Measurements from ENCODE around the gene NR2C2AP. TPM values are rescaled to one million over a fixed set of nuclear protein-coding genes. Genes with fewer than 3 reads are reported as not detected.

Gene NR2C2AP
- total and polyA plus RNA-seq, 2 donors (not counting 3 experiments of a cell fraction or from before 2014, with no cell fraction given): 11.9 to 17.5 TPM

DNA sequence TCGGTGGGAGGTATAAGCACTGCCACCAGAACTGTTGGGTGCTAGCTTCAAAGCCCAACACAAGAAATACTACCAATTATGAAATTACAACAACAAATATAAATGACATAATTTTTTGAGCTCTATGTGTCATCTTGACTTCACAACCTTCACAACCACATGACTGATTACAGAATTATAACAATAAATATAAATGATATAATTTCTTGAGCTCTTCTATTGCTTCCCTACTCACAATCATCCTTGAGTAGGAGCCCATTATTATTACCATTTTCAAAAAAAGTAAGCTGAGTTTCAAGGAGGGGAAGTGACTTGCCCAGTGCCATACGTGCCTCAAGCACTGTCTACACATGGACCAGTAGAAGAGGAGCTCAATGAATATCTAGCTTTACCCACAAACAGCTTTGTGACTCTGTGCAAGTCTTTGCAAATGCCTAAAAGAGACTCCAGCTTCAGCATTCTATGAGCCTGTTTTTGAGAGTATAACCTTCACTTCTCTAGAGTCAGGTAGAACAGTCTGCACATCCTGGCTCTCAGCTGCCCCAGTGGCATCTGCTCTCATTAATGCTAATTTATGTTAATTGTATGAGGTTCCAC is 31.1 kb upstream of the NR2C2AP start:
- no peak overlapping the region for H2AFZ ChIP-seq (ENCODE audit: low read depth, low read length)
- peaks cover 2% of the 10 kb centered on the region for H3K9me3 ChIP-seq (replicated peaks; ENCODE audit: control insufficient read depth, insufficient read depth, low read length)
- no peaks in the 10 kb centered on the region for H3K79me2 ChIP-seq (ENCODE audit: control insufficient read depth, insufficient read depth, low read length)
- CTCF ChIA-PET: interaction anchor here (1.8 kb wide), 1 partner anchor 9 kb away, joined by 10 read pairs; no protein-coding TSS in a partner anchor
- no peak overlapping the region for H3K4me3 ChIP-seq (replicated peaks in 1 of 3; ENCODE audit: insufficient read depth in 1 of 3, low read depth in 1 of 3, low read length in 3 of 3)
- no peak overlapping the region for H3K9ac ChIP-seq (replicated peaks; ENCODE audit: extremely low read depth, insufficient read depth, low read length)
- no peak overlapping the region for H3K27ac ChIP-seq (ENCODE audit: insufficient read depth, low read depth, low read length)
- H3K4me2 ChIP-seq (ENCODE audit: insufficient read depth, low read length): no peak overlapping the region
- H3K27me3 ChIP-seq (ENCODE audit: control insufficient read depth in 2 of 2, insufficient read depth in 2 of 2, low read length in 2 of 2): no peaks in the 10 kb centered on the region
- POLR2A ChIA-PET: no interaction called here
- DNase-seq (ENCODE audit: low read depth, low spot score) (no peak), FAIRE-seq (no peak)
- no peaks in the 10 kb centered on the region for H4K20me1 ChIP-seq (replicated peaks; ENCODE audit: control insufficient read depth, extremely low read depth, insufficient read depth, low read length)
- dilution Hi-C loops (cut with MboI; ENCODE audit: extremely low pct_ligation_motif_present, low sequenced_read_pairs) (no loop called here), intact Hi-C loops (cut with micrococcal nuclease) (no loop called here)
- no TSS peak for BruUV-seq (replicated peaks)
- no peaks in the 10 kb centered on the region for H3K36me3 ChIP-seq (ENCODE audit: control insufficient read depth in 2 of 2, extremely low read depth in 1 of 2, insufficient read depth in 2 of 2, low read length in 2 of 2)
- TF ChIP-seq, protein P1, sequence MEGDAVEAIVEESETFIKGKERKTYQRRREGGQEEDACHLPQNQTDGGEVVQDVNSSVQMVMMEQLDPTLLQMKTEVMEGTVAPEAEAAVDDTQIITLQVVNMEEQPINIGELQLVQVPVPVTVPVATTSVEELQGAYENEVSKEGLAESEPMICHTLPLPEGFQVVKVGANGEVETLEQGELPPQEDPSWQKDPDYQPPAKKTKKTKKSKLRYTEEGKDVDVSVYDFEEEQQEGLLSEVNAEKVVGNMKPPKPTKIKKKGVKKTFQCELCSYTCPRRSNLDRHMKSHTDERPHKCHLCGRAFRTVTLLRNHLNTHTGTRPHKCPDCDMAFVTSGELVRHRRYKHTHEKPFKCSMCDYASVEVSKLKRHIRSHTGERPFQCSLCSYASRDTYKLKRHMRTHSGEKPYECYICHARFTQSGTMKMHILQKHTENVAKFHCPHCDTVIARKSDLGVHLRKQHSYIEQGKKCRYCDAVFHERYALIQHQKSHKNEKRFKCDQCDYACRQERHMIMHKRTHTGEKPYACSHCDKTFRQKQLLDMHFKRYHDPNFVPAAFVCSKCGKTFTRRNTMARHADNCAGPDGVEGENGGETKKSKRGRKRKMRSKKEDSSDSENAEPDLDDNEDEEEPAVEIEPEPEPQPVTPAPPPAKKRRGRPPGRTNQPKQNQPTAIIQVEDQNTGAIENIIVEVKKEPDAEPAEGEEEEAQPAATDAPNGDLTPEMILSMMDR (IDR thresholded peaks at IDR 0.05; ENCODE audit: extremely low read depth in 1 of 2, insufficient read depth in 1 of 2, low read depth in 1 of 2, low read length in 2 of 2): no peak
- no peak for TF ChIP-seq MYC (IDR thresholded peaks at IDR 0.05; ENCODE audit: low read depth, low read length)
- H3K4me1 ChIP-seq (ENCODE audit: control insufficient read depth, extremely low read depth, insufficient read depth, low read length): no peaks in the 10 kb centered on the region
- H3K9me1 ChIP-seq (replicated peaks; ENCODE audit: control insufficient read depth, extremely low read depth, insufficient read depth, low read length): no peaks in the 10 kb centered on the region

DNA sequence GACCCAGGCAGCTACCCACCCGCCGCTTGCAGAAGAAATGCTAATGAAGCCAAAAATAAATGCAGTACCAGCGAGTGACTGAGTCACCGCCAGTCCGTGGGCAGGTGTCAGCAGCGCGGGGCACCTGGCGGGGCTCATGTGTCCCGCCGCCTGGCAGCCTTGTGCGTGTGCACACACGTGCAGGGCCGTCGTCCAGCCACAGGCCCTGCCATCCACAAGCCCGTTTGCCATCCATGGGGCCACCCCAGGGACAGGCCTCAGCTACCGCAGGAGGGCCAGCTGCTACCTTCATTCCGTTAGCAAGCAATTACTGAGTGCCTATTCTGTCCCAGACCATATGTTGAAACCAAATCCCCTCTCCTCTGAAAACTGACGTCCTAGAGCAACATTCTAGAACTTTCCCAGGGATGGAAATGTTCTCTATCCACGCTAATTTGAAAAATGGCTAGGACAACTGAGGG is 29.1 kb upstream of the NR2C2AP start:
- Histone ChIP-seq H3K36me3 (ENCODE audit: control insufficient read depth in 2 of 2, extremely low read depth in 1 of 2, insufficient read depth in 2 of 2, low read length in 2 of 2) (no peaks in the 10 kb centered on the region), H3K9ac (replicated peaks; ENCODE audit: extremely low read depth, insufficient read depth, low read length) (no peak overlapping the region), H3K4me3 (replicated peaks in 1 of 3; ENCODE audit: insufficient read depth in 1 of 3, low read depth in 1 of 3, low read length in 3 of 3) (no peak overlapping the region), H4K20me1 (replicated peaks; ENCODE audit: control insufficient read depth, extremely low read depth, insufficient read depth, low read length) (no peaks in the 10 kb centered on the region), H2AFZ (ENCODE audit: low read depth, low read length) (no peak overlapping the region), H3K27ac (ENCODE audit: insufficient read depth, low read depth, low read length) (no peak overlapping the region), H3K9me3 (replicated peaks; ENCODE audit: control insufficient read depth, insufficient read depth, low read length) (peaks cover 2% of the 10 kb centered on the region), H3K27me3 (ENCODE audit: control insufficient read depth in 2 of 2, insufficient read depth in 2 of 2, low read length in 2 of 2) (no peaks in the 10 kb centered on the region), H3K9me1 (replicated peaks; ENCODE audit: control insufficient read depth, extremely low read depth, insufficient read depth, low read length) (no peaks in the 10 kb centered on the region), H3K4me2 (ENCODE audit: insufficient read depth, low read length) (no peak overlapping the region), H3K79me2 (ENCODE audit: control insufficient read depth, insufficient read depth, low read length) (no peaks in the 10 kb centered on the region), H3K4me1 (ENCODE audit: control insufficient read depth, extremely low read depth, insufficient read depth, low read length) (no peaks in the 10 kb centered on the region)
- BruUV-seq (replicated peaks): no TSS peak
- FAIRE-seq (no peak), DNase-seq (ENCODE audit: low read depth, low spot score) (no peak)
- intact Hi-C loops (cut with micrococcal nuclease) (no loop called here), dilution Hi-C loops (cut with MboI; ENCODE audit: extremely low pct_ligation_motif_present, low sequenced_read_pairs) (no loop called here)
- CTCF ChIA-PET: no interaction called here
- POLR2A ChIA-PET: no interaction called here
- TF ChIP-seq, protein P1 (IDR thresholded peaks at IDR 0.05; ENCODE audit: extremely low read depth in 1 of 2, insufficient read depth in 1 of 2, low read depth in 1 of 2, low read length in 2 of 2): no peak
- TF ChIP-seq MYC (IDR thresholded peaks at IDR 0.05; ENCODE audit: low read depth, low read length) (no peak), POLR2AphosphoS5 (IDR thresholded peaks at IDR 0.05; ENCODE audit: insufficient read depth, low read depth, low read length) (no peak), JUN (IDR thresholded peaks at IDR 0.05; ENCODE audit: borderline replicate concordance, insufficient read depth, insufficient read length, low read depth) (no peak), POLR2A (IDR thresholded peaks at IDR 0.05; ENCODE audit: low read depth, low read length) (no peak), FOS (IDR thresholded peaks at IDR 0.05; ENCODE audit: borderline replicate concordance, insufficient read depth, low read length) (no peak), GATA2 (IDR thresholded peaks at IDR 0.05; ENCODE audit: insufficient read depth, insufficient read length, low read depth, low read length) (no peak), EZH2 (IDR thresholded peaks at IDR 0.05; ENCODE audit: borderline replicate concordance, low read depth, low read length, severe bottlenecking) (no peak)
- TF ChIP-seq, protein P2, sequence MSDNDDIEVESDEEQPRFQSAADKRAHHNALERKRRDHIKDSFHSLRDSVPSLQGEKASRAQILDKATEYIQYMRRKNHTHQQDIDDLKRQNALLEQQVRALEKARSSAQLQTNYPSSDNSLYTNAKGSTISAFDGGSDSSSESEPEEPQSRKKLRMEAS (IDR thresholded peaks at IDR 0.05; ENCODE audit: insufficient read depth, insufficient read length): no peak
